ENCODE data around the gene C2CD2. TPM values are rescaled to one million over a fixed set of nuclear protein-coding genes. Genes with fewer than 3 reads are reported as not detected.

C2CD2 gene
- total RNA-seq, 4 donors from 2014 or later, result 11.6 to 25.3 (median 18.9) TPM

DNA sequence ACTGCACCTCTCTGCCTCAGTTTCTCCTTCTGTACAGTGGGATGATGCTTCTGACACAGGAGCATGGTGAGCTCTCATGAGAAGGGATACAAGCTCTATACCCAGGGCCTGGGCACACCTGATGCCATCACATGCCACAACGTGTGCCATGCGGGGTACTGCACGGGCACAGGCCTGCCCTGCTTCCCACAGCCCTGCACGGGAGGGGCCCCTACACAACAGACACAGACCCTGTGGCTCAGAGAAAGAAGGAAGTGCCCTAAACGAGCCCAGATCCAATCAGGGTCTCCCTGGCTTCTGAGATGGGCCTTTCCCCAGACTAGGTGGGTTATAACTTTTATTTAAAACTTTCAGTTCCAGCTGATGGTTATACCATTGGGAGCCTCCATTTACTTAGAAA, 24.6 kb downstream of the C2CD2 start:
- H3K4me1 ChIP-seq, result peaks cover 43 to 67% (median 49%) of the 10 kb centered on the region in 4 donors
- DNase-seq (ENCODE audit: extremely low spot score), result no peak
- WGBS, result 61% methylated on average over 5 of the region's 5 CpGs
- H3K9me3 ChIP-seq, result no peaks in the 10 kb centered on the region
- intact Hi-C loops (cut with DNase I), result no loop called here
- TF ChIP-seq POLR2AphosphoS5 (IDR thresholded peaks at IDR 0.05) (no peak), POLR2A (IDR thresholded peaks at IDR 0.05; ENCODE audit: low read depth) (no peak), CTCF (IDR thresholded peaks at IDR 0.05) (no peak), EP300 (IDR thresholded peaks at IDR 0.05) (no peak)
- H3K36me3 ChIP-seq, result no peaks in the 10 kb centered on the region
- H3K27me3 ChIP-seq, result no peaks in the 10 kb centered on the region
- peak overlapping the region in 1 of 4 donors; percentile 84 for H3K27ac ChIP-seq (replicated peaks in 1 of 4)
- H3K4me3 ChIP-seq, result no peak overlapping the region

GRCh38 chr21:41928621-41929220, 25.1 kb downstream of the C2CD2 start:
- Histone ChIP-seq H3K27me3 (no peaks in the 10 kb centered on the region), H3K4me3 (no peak overlapping the region), H3K27ac (replicated peaks in 1 of 4) (peak overlapping the region in 2 of 4 donors; percentile 20 to 84), H3K4me1 (peaks cover 41 to 69% (median 47%) of the 10 kb centered on the region in 4 donors), H3K36me3 (no peaks in the 10 kb centered on the region), H3K9me3 (no peaks in the 10 kb centered on the region)
- intact Hi-C loops (cut with DNase I), result no loop called here
- TF ChIP-seq POLR2AphosphoS5 (IDR thresholded peaks at IDR 0.05) (no peak), POLR2A (IDR thresholded peaks at IDR 0.05; ENCODE audit: low read depth) (no peak), EP300 (IDR thresholded peaks at IDR 0.05) (no peak), CTCF (IDR thresholded peaks at IDR 0.05) (no peak)
- WGBS, result 73% methylated on average over 10 of the region's 10 CpGs
- DNase-seq (ENCODE audit: extremely low spot score), result no peak

DNA sequence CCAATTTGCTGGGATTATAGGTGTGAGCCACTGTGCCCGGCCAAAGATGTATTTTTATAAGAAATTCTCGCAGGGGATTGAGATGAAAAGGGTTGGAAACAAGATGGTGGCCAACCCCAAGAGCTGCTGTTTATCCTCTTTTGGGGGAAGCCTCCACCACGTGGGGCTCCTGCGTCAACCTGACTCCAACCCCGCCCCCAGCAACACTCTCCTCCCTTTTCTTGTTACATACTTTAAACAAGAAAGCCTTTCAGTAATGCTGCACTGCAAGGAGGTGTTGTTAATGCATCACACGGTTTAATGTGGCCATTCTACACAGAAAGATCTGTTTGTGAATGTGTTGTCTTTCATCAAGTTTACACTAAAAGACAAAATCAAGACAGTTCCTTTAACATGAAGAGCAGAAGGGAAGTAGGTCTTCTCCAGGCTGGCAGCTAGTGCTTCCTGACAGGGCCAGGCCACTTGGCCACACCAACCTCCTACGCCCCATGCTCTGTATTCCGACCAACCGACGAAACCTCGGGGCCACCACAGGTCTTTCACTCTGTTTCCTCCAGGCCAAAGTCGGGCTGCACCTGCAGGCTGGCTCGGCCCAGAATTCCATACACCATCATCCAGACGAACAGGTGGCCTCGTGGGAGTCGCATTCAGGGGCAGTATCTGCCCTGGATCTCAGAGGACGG, 25.9 kb downstream of the C2CD2 start:
- intact Hi-C loops (cut with DNase I), result no loop called here
- H3K4me3 ChIP-seq, result no peak overlapping the region
- peak overlapping the region; percentile 76 to 84 (median 80) for H3K27ac ChIP-seq (replicated peaks in 1 of 4)
- H3K4me1 ChIP-seq, result peaks cover 34 to 68% (median 42%) of the 10 kb centered on the region in 4 donors
- WGBS, result 84% methylated on average over 17 of the region's 17 CpGs
- H3K27me3 ChIP-seq, result no peaks in the 10 kb centered on the region
- DNase-seq (ENCODE audit: extremely low spot score), result no peak
- TF ChIP-seq POLR2AphosphoS5 (IDR thresholded peaks at IDR 0.05) (no peak), POLR2A (IDR thresholded peaks at IDR 0.05; ENCODE audit: low read depth) (no peak), CTCF (IDR thresholded peaks at IDR 0.05) (no peak), EP300 (IDR thresholded peaks at IDR 0.05) (no peak)
- H3K9me3 ChIP-seq, result no peaks in the 10 kb centered on the region
- H3K36me3 ChIP-seq, result no peaks in the 10 kb centered on the region

DNA sequence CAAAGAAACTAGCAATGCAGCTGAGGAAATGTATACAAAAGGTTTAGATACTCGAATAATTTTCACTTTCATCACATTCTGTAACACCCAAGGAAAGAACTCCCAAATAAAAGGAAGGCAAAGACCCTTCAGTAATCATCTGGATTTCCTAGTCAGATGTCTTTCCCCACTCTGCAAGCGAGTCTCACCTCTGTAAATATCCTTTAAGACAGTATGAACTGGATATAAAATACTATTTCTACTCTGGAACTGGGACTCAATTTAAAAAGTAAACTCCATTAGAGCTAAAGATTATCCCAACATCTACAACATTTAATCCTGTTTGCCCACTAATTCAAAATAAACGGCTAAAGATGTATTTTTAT, 27.0 kb downstream of the C2CD2 start:
- Histone ChIP-seq H3K4me1 (peaks cover 29 to 71% (median 41%) of the 10 kb centered on the region in 4 donors), H3K9me3 (no peaks in the 10 kb centered on the region), H3K27me3 (no peaks in the 10 kb centered on the region), H3K27ac (replicated peaks in 1 of 4) (peak overlapping the region; percentile 76 to 84 (median 80)), H3K4me3 (peak overlapping the region; percentile 47 to 60 (median 48)), H3K36me3 (no peaks in the 10 kb centered on the region)
- intact Hi-C loops (cut with DNase I), result no loop called here
- TF ChIP-seq POLR2AphosphoS5 (IDR thresholded peaks at IDR 0.05), result no peak
- no peak for TF ChIP-seq EP300 (IDR thresholded peaks at IDR 0.05)
- no peak for TF ChIP-seq POLR2A (IDR thresholded peaks at IDR 0.05; ENCODE audit: low read depth)
- TF ChIP-seq CTCF (IDR thresholded peaks at IDR 0.05), result no peak
- 23% methylated on average over 3 of the region's 3 CpGs for WGBS
- DNase-seq (ENCODE audit: extremely low spot score), result no peak

All from esophagus muscularis mucosa (tissue), 4 donors.